Thoracic aorta (tissue), 2 donors: Measurements from ENCODE around the gene ABCA12. TPM values are rescaled to one million over a fixed set of nuclear protein-coding genes. Genes with fewer than 3 reads are reported as not detected.

Experiments used
- ATAC-seq: fragments of 150-250 bp; one replicate; pipeline ENCODE4 v1.8.0; 2017; ENCODE audit warnings: low read depth; ENCODE audit not compliant: insufficient number of reproducible peaks, low FRiP score
- DNase-seq: peaks from one replicate; pipeline ENCODE4 v3.0.0-alpha.2; 2020; ENCODE audit warnings: low spot score
- H3K27ac ChIP-seq, 2 donors: fragments of 200-600 bp; sonication (generic); 1 replicate in 1 of 2; 2 replicates in 1 of 2; pipeline ENCODE4 v1.5.1; 2016; ENCODE audit warnings: mild to moderate bottlenecking in 2 of 2, moderate library complexity in 2 of 2
- H3K27me3 ChIP-seq: fragments of 200-600 bp; sonication (generic); replicated peaks from 2 replicates; pipeline ENCODE4 v1.6.0; 2016; ENCODE audit warnings: mild to moderate bottlenecking; ENCODE audit not compliant: insufficient read depth
- H3K36me3 ChIP-seq: fragments of 200-600 bp; sonication (generic); one replicate; pipeline ENCODE4 v1.5.1; 2016
- H3K4me1 ChIP-seq, 2 donors: fragments of 200-600 bp; sonication (generic); 1 replicate in 1 of 2; 2 replicates in 1 of 2; pipeline versions ENCODE4 v1.5.1 to v1.6.0; 2016; ENCODE audit warnings: low read depth in 2 of 2, mild to moderate bottlenecking in 1 of 2; ENCODE audit not compliant: control insufficient read depth in 1 of 2
- H3K4me3 ChIP-seq: fragments of 200-600 bp; sonication (generic); 2 replicates; pipeline ENCODE4 v1.5.1; 2016; ENCODE audit warnings: mild to moderate bottlenecking
- H3K9me3 ChIP-seq: fragments of 200-600 bp; sonication (generic); 2 replicates; pipeline ENCODE4 v1.5.1; 2016
- total RNA-seq, 2 donors: library from RNA; depleted of rRNA; stranded (reverse); fragments of >200 nt; gene quantifications; one replicate each; pipeline versions ENCODE4 v1.1.0 to v1.2.3, GENCODE V29; 2016
- TF ChIP-seq, protein P1 (sequence below): fragments of 200-600 bp; sonication (generic); IDR thresholded peaks from one replicate; pipeline ENCODE4 v1.5.1; 2019; ENCODE audit warnings: antibody characterized with exemption

ABCA12 gene
- total RNA-seq, 2 donors from 2014 or later, result 0.14 TPM; not detected in 1

DNA sequence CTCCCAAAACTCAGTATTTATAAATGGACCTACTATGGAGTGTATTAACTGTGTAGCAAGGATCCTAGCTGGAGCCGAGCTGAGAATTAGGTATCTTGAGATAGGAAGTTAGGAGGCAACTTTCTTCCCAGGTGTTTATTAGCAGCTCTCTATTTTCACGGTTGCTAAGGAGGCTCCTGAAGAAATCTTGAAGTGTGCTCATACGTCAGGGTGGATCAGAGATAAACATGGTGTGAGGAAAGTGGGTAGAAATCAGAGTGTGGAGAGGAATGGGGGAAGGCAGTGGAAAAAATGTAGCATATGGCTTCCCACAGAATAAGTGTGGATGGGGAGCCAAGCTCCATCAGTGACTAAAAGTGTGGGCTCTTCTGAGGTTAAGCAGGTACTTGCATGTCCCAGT is 104.3 kb downstream of the ABCA12 start:
- TF ChIP-seq, protein P1, sequence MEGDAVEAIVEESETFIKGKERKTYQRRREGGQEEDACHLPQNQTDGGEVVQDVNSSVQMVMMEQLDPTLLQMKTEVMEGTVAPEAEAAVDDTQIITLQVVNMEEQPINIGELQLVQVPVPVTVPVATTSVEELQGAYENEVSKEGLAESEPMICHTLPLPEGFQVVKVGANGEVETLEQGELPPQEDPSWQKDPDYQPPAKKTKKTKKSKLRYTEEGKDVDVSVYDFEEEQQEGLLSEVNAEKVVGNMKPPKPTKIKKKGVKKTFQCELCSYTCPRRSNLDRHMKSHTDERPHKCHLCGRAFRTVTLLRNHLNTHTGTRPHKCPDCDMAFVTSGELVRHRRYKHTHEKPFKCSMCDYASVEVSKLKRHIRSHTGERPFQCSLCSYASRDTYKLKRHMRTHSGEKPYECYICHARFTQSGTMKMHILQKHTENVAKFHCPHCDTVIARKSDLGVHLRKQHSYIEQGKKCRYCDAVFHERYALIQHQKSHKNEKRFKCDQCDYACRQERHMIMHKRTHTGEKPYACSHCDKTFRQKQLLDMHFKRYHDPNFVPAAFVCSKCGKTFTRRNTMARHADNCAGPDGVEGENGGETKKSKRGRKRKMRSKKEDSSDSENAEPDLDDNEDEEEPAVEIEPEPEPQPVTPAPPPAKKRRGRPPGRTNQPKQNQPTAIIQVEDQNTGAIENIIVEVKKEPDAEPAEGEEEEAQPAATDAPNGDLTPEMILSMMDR, result no peak
- no peak overlapping the region for H3K27ac ChIP-seq
- no peak overlapping the region for H3K4me3 ChIP-seq
- no peaks in the 10 kb centered on the region for H3K4me1 ChIP-seq
- DNase-seq, result no peak
- ATAC-seq, result no peak
- H3K27me3 ChIP-seq, result no peaks in the 10 kb centered on the region
- H3K36me3 ChIP-seq, result no peaks in the 10 kb centered on the region
- H3K9me3 ChIP-seq, result no peaks in the 10 kb centered on the region

DNA sequence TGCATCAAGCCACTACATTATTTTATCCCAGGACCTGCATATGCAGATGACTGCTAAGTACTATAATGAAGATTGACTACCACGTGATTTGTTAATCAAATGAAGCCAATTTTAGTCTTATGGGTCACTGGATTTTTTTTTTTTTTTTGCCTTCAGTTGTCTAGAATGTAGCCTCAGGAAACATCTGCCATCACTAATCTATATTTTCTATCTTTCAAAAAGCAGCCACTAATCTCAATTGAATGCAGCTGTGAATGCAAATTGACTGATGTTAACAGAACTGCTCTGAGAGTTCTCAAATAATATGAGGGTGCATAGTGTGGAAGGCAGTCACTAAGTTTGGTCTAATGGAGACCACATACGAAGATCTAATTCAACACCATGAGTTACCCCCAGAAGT is 106.3 kb downstream of the ABCA12 start:
- Histone ChIP-seq H3K9me3 (no peaks in the 10 kb centered on the region), H3K27ac (no peak overlapping the region), H3K4me3 (no peak overlapping the region), H3K4me1 (peaks cover 0 to 3% of the 10 kb centered on the region in 2 donors), H3K36me3 (no peaks in the 10 kb centered on the region), H3K27me3 (no peaks in the 10 kb centered on the region)
- TF ChIP-seq, protein P1, result no peak
- DNase-seq, result no peak
- ATAC-seq, result no peak

DNA sequence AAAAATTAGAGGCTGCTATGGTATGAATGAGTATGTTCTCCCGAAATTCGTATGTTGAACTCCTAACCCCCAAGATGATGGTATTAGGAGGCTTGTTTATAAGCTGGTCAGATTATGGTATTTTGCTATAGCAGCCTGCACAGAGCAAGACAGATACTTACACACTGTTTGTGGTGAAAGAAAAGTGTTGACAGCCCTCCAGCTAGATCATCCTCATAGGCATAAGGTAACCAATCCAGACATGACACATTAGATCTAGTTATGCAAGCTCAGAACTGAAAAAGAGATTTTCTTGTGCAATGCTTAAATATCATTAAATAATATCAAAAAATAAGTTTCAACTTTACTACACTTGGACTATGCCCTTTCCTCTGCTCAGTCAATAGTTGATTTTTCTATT is 107.1 kb downstream of the ABCA12 start:
- ATAC-seq, result no peak
- Histone ChIP-seq H3K27ac (no peak overlapping the region), H3K27me3 (no peaks in the 10 kb centered on the region), H3K36me3 (no peaks in the 10 kb centered on the region), H3K4me1 (peaks cover 0 to 3% of the 10 kb centered on the region in 2 donors), H3K9me3 (no peaks in the 10 kb centered on the region), H3K4me3 (no peak overlapping the region)
- TF ChIP-seq, protein P1, result no peak
- DNase-seq, result no peak

DNA sequence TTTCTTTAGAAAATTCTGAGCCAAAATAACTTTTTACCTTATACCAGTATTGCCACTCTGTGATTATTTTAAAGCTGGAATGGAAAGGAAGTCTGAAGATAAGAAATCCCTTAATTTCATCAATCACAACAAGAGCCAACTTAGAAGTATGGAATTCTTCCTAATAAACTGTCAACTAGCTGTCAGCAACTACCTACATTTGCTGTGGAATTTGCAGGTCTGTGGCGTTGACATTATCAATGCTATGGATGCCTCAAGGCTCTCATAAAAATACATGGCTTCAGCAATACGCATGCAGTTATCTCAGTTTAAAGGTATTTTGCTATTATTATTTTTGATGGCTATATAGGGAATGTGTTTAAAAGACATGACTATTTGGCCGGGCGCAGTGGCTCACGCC is 108.5 kb downstream of the ABCA12 start:
- Histone ChIP-seq H3K9me3 (no peaks in the 10 kb centered on the region), H3K27ac (no peak overlapping the region), H3K27me3 (no peaks in the 10 kb centered on the region), H3K36me3 (no peaks in the 10 kb centered on the region), H3K4me1 (peaks cover 0 to 3% of the 10 kb centered on the region in 2 donors), H3K4me3 (no peak overlapping the region)
- DNase-seq (no peak), ATAC-seq (no peak)
- TF ChIP-seq, protein P1, result no peak

DNA sequence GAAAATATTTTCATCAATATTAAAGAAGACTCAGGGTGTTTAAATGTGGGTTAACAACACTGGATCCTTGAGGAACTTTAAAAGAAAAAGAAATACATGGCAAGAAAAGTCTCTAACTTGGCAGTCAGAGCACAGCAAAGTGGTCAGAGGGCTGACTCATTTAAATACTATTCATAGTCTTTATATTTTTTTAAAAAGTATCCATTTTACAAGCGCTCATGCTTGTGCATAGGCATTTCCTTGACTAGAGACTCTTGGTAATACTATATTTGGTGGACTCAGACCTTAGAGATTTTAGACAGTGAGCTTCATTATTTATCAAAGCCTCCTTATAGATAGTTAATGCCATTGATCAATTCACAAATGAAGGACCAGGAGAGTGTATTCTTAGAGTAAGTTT is 110.2 kb downstream of the ABCA12 start:
- no peak overlapping the region for H3K4me3 ChIP-seq
- H3K27me3 ChIP-seq, result no peaks in the 10 kb centered on the region
- TF ChIP-seq, protein P1, result no peak
- DNase-seq (no peak), ATAC-seq (no peak)
- no peak overlapping the region for H3K27ac ChIP-seq
- H3K36me3 ChIP-seq, result no peaks in the 10 kb centered on the region
- peaks cover 0 to 3% of the 10 kb centered on the region in 2 donors for H3K4me1 ChIP-seq
- H3K9me3 ChIP-seq, result no peaks in the 10 kb centered on the region
